ENCODE data around the gene MRPL19.

MRPL19 gene

GRCh38 chr2:75716406-75716805 is 69.8 kb downstream of the MRPL19 start:
- H3K9me3 ChIP-seq (ENCODE audit: control insufficient read depth, low read length): no peaks in the 10 kb centered on the region
- no peaks in the 10 kb centered on the region for H3K36me3 ChIP-seq (ENCODE audit: control insufficient read depth, insufficient read depth, low read length)
- H3K27me3 ChIP-seq (ENCODE audit: control insufficient read depth, insufficient read depth, low read length): no peaks in the 10 kb centered on the region
- H3K4me3 ChIP-seq (ENCODE audit: low read length): no peak overlapping the region
- no peaks in the 10 kb centered on the region for H3K4me1 ChIP-seq (ENCODE audit: control insufficient read depth, insufficient read depth, low read length)
- H3K9ac ChIP-seq (ENCODE audit: low read length): no peak overlapping the region

GRCh38 chr2:75719616-75720015 is 73.0 kb downstream of the MRPL19 start:
- H3K4me3 ChIP-seq (ENCODE audit: low read length): no peak overlapping the region
- H3K9ac ChIP-seq (ENCODE audit: low read length): no peak overlapping the region
- no peaks in the 10 kb centered on the region for H3K9me3 ChIP-seq (ENCODE audit: control insufficient read depth, low read length)
- H3K27me3 ChIP-seq (ENCODE audit: control insufficient read depth, insufficient read depth, low read length): no peaks in the 10 kb centered on the region
- no peaks in the 10 kb centered on the region for H3K36me3 ChIP-seq (ENCODE audit: control insufficient read depth, insufficient read depth, low read length)
- no peaks in the 10 kb centered on the region for H3K4me1 ChIP-seq (ENCODE audit: control insufficient read depth, insufficient read depth, low read length)

- Histone ChIP-seq H3K27me3 (ENCODE audit: control insufficient read depth, insufficient read depth, low read length) (no peaks in the 10 kb centered on the region), H3K4me1 (ENCODE audit: control insufficient read depth, insufficient read depth, low read length) (no peaks in the 10 kb centered on the region), H3K4me3 (ENCODE audit: low read length) (no peak overlapping the region), H3K9me3 (ENCODE audit: control insufficient read depth, low read length) (no peaks in the 10 kb centered on the region), H3K36me3 (ENCODE audit: control insufficient read depth, insufficient read depth, low read length) (no peaks in the 10 kb centered on the region), H3K9ac (ENCODE audit: low read length) (no peak overlapping the region)
Measured at GRCh38 chr2:75720525-75720924, 73.9 kb downstream of the MRPL19 start.

GRCh38 chr2:75722687-75723086 is 76.1 kb downstream of the MRPL19 start:
- Histone ChIP-seq H3K36me3 (ENCODE audit: control insufficient read depth, insufficient read depth, low read length) (no peaks in the 10 kb centered on the region), H3K27me3 (ENCODE audit: control insufficient read depth, insufficient read depth, low read length) (no peaks in the 10 kb centered on the region), H3K9ac (ENCODE audit: low read length) (no peak overlapping the region), H3K9me3 (ENCODE audit: control insufficient read depth, low read length) (no peaks in the 10 kb centered on the region), H3K4me1 (ENCODE audit: control insufficient read depth, insufficient read depth, low read length) (no peaks in the 10 kb centered on the region), H3K4me3 (ENCODE audit: low read length) (no peak overlapping the region)

GRCh38 chr2:75728614-75729419 is 82.2 kb downstream of the MRPL19 start:
- H3K9ac ChIP-seq (ENCODE audit: low read length): no peak overlapping the region
- no peak overlapping the region for H3K4me3 ChIP-seq (ENCODE audit: low read length)
- H3K4me1 ChIP-seq (ENCODE audit: control insufficient read depth, insufficient read depth, low read length): no peaks in the 10 kb centered on the region
- no peaks in the 10 kb centered on the region for H3K36me3 ChIP-seq (ENCODE audit: control insufficient read depth, insufficient read depth, low read length)
- no peaks in the 10 kb centered on the region for H3K27me3 ChIP-seq (ENCODE audit: control insufficient read depth, insufficient read depth, low read length)
- no peaks in the 10 kb centered on the region for H3K9me3 ChIP-seq (ENCODE audit: control insufficient read depth, low read length)

GRCh38 chr2:75729861-75730260 is 83.3 kb downstream of the MRPL19 start:
- H3K36me3 ChIP-seq (ENCODE audit: control insufficient read depth, insufficient read depth, low read length): no peaks in the 10 kb centered on the region
- no peak overlapping the region for H3K9ac ChIP-seq (ENCODE audit: low read length)
- no peaks in the 10 kb centered on the region for H3K9me3 ChIP-seq (ENCODE audit: control insufficient read depth, low read length)
- H3K27me3 ChIP-seq (ENCODE audit: control insufficient read depth, insufficient read depth, low read length): no peaks in the 10 kb centered on the region
- no peaks in the 10 kb centered on the region for H3K4me1 ChIP-seq (ENCODE audit: control insufficient read depth, insufficient read depth, low read length)
- no peak overlapping the region for H3K4me3 ChIP-seq (ENCODE audit: low read length)

- no peaks in the 10 kb centered on the region for H3K4me1 ChIP-seq (ENCODE audit: control insufficient read depth, insufficient read depth, low read length)
- H3K4me3 ChIP-seq (ENCODE audit: low read length): no peak overlapping the region
- no peaks in the 10 kb centered on the region for H3K27me3 ChIP-seq (ENCODE audit: control insufficient read depth, insufficient read depth, low read length)
- no peaks in the 10 kb centered on the region for H3K36me3 ChIP-seq (ENCODE audit: control insufficient read depth, insufficient read depth, low read length)
- H3K9ac ChIP-seq (ENCODE audit: low read length): no peak overlapping the region
- H3K9me3 ChIP-seq (ENCODE audit: control insufficient read depth, low read length): no peaks in the 10 kb centered on the region
Measured at GRCh38 chr2:75736276-75736675, 89.7 kb downstream of the MRPL19 start.

GRCh38 chr2:75737961-75738360 is 91.4 kb downstream of the MRPL19 start:
- no peak overlapping the region for H3K9ac ChIP-seq (ENCODE audit: low read length)
- no peak overlapping the region for H3K4me3 ChIP-seq (ENCODE audit: low read length)
- H3K27me3 ChIP-seq (ENCODE audit: control insufficient read depth, insufficient read depth, low read length): no peaks in the 10 kb centered on the region
- H3K4me1 ChIP-seq (ENCODE audit: control insufficient read depth, insufficient read depth, low read length): no peaks in the 10 kb centered on the region
- H3K36me3 ChIP-seq (ENCODE audit: control insufficient read depth, insufficient read depth, low read length): no peaks in the 10 kb centered on the region
- no peaks in the 10 kb centered on the region for H3K9me3 ChIP-seq (ENCODE audit: control insufficient read depth, low read length)
